A549 (cell line): Measurements from ENCODE around the gene FAM53B.

Experiments
- CBX8 ChIP-seq: fragments of 200-600 bp; sonication (generic); IDR thresholded peaks from 2 replicates; pipeline ENCODE4 v1.6.1; 2016
- CEBPB ChIP-seq, 2 experiments: fragments of >200 bp in 1 of 2; sonication (Bioruptor Twin) in 1 of 2; formaldehyde crosslinking in 1 of 2; IDR thresholded peaks; 2 replicates each; pipeline ENCODE4 v1.6.1; 2012 to 2016
- CHD2 ChIP-seq: fragments of 150-350 bp; IDR thresholded peaks from 2 replicates; pipeline ENCODE4 v1.6.1; 2014; ENCODE audit warnings: low read length; ENCODE audit not compliant: partially characterized antibody
- CHD4 ChIP-seq: fragments of 200-600 bp; sonication (generic); IDR thresholded peaks from 2 replicates; pipeline ENCODE4 v1.6.1; 2016; ENCODE audit warnings: antibody characterized with exemption, mild to moderate bottlenecking, borderline replicate concordance
- EHMT2 ChIP-seq: fragments of 200-600 bp; sonication (generic); IDR thresholded peaks from 2 replicates; pipeline ENCODE4 v1.6.1; 2016; ENCODE audit warnings: antibody characterized with exemption, low read depth, mild to moderate bottlenecking, moderate library complexity
- EP300 ChIP-seq, 2 experiments: fragments of >200 bp; sonication (Bioruptor Twin); formaldehyde crosslinking; IDR thresholded peaks; 2 replicates in 1 of 2; 3 replicates in 1 of 2; pipeline ENCODE4 v1.6.1; 2016 to 2017
- ESRRA ChIP-seq: fragments of 150-350 bp; IDR thresholded peaks from 2 replicates; pipeline ENCODE4 v1.6.1; 2014; ENCODE audit warnings: mild to moderate bottlenecking, low read length, borderline replicate concordance
- HOXA7 ChIP-seq: fragments of 250-450 bp; sonication (Bioruptor Pico); IDR thresholded peaks from 2 replicates; pipeline ENCODE4 v1.5.0; 2020; ENCODE audit warnings: mild to moderate bottlenecking, moderate library complexity
- MAFK ChIP-seq: fragments of 450-650 bp; IDR thresholded peaks from 2 replicates; pipeline ENCODE4 v1.6.1; 2014; ENCODE audit not compliant: partially characterized antibody
- PHF8 ChIP-seq: fragments of 200-600 bp; sonication (generic); IDR thresholded peaks from 2 replicates; pipeline ENCODE4 v1.6.1; 2016; ENCODE audit warnings: low read depth, mild to moderate bottlenecking, antibody characterized with exemption, moderate library complexity, borderline replicate concordance
- POLR2A ChIP-seq: IDR thresholded peaks from 2 replicates; pipeline ENCODE4 v1.6.1; 2012; ENCODE audit warnings: mild to moderate bottlenecking, low read length
- TF ChIP-seq, protein P1 (sequence below): fragments of >200 bp; sonication (Bioruptor Twin); formaldehyde crosslinking; IDR thresholded peaks from 3 replicates; pipeline ENCODE4 v1.5.1; 2016
- TF ChIP-seq, protein P2 (sequence below): fragments of 250-450 bp; sonication (Bioruptor Pico); IDR thresholded peaks from 2 replicates; pipeline ENCODE4 v1.5.0; 2021; ENCODE audit warnings: mild to moderate bottlenecking, moderate library complexity, borderline replicate concordance
- TF ChIP-seq, protein P3 (sequence below): IDR thresholded peaks from 2 replicates; pipeline ENCODE4 v1.6.1; 2012

DNA sequence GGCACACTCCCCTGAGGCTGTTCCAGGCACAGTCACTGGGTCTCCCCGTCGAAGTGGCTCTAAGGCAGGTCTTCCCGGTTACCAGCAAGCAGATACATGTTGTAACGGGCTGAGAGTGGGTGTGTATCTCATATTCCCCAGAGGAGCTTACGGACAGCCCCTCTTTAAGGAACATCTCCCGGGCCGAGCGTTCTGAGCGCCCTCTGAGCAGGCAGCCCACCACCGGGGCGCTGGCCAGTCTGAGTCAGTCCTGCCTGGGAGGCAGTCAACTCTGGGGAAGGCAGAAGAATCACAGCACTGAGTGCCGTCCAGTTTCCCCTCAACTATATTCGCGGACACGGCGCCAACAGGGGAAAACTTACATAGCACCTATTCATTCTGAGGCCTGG, 165.2 kb downstream of the FAM53B start:
- no peak for TF ChIP-seq POLR2A
- no peak for TF ChIP-seq PHF8
- TF ChIP-seq EP300 (IDR thresholded peaks at IDR 0.05), result no peak
- TF ChIP-seq MAFK, result no peak
- no peak for TF ChIP-seq HOXA7
- TF ChIP-seq CHD4, result no peak
- TF ChIP-seq, protein P1, sequence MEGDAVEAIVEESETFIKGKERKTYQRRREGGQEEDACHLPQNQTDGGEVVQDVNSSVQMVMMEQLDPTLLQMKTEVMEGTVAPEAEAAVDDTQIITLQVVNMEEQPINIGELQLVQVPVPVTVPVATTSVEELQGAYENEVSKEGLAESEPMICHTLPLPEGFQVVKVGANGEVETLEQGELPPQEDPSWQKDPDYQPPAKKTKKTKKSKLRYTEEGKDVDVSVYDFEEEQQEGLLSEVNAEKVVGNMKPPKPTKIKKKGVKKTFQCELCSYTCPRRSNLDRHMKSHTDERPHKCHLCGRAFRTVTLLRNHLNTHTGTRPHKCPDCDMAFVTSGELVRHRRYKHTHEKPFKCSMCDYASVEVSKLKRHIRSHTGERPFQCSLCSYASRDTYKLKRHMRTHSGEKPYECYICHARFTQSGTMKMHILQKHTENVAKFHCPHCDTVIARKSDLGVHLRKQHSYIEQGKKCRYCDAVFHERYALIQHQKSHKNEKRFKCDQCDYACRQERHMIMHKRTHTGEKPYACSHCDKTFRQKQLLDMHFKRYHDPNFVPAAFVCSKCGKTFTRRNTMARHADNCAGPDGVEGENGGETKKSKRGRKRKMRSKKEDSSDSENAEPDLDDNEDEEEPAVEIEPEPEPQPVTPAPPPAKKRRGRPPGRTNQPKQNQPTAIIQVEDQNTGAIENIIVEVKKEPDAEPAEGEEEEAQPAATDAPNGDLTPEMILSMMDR, result no peak
- TF ChIP-seq, protein P2, sequence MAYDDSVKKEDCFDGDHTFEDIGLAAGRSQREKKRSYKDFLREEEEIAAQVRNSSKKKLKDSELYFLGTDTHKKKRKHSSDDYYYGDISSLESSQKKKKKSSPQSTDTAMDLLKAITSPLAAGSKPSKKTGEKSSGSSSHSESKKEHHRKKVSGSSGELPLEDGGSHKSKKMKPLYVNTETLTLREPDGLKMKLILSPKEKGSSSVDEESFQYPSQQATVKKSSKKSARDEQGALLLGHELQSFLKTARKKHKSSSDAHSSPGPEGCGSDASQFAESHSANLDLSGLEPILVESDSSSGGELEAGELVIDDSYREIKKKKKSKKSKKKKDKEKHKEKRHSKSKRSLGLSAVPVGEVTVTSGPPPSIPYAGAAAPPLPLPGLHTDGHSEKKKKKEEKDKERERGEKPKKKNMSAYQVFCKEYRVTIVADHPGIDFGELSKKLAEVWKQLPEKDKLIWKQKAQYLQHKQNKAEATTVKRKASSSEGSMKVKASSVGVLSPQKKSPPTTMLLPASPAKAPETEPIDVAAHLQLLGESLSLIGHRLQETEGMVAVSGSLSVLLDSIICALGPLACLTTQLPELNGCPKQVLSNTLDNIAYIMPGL, result no peak
- no peak for TF ChIP-seq CEBPB (IDR thresholded peaks at IDR 0.05)
- no peak for TF ChIP-seq CBX8
- no peak for TF ChIP-seq ESRRA
- no peak for TF ChIP-seq CHD2
- TF ChIP-seq, protein P3, sequence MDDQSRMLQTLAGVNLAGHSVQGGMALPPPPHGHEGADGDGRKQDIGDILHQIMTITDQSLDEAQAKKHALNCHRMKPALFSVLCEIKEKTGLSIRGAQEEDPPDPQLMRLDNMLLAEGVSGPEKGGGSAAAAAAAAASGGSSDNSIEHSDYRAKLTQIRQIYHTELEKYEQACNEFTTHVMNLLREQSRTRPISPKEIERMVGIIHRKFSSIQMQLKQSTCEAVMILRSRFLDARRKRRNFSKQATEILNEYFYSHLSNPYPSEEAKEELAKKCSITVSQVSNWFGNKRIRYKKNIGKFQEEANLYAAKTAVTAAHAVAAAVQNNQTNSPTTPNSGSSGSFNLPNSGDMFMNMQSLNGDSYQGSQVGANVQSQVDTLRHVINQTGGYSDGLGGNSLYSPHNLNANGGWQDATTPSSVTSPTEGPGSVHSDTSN, result no peak
- no peak for TF ChIP-seq EHMT2
